ENCODE results near the gene RDM1.

The RDM1 gene

GRCh38 chr17:35934760-35935159 lies 4.2 kb upstream of the RDM1 start:
- no peak for DNase-seq (ENCODE audit: low read depth in 2 of 2)

GRCh38 chr17:35932586-35932985 lies 2.0 kb upstream of the RDM1 start:
- DNase-seq (ENCODE audit: low read depth in 2 of 2), result no peak

GRCh38 chr17:35931794-35932425 lies 1.3 kb upstream of the RDM1 start:
- DNase-seq (ENCODE audit: low read depth in 2 of 2), result no peak

- DNase-seq (ENCODE audit: low read depth in 2 of 2), result no peak
These were observed 2.9 kb downstream of the RDM1 start for GRCh38 chr17:35927714-35928113.

- DNase-seq (ENCODE audit: low read depth in 2 of 2), result no peak
These were observed 6.9 kb downstream of the RDM1 start for GRCh38 chr17:35923609-35924114.

GRCh38 chr17:35920229-35920628 lies 10.3 kb downstream of the RDM1 start:
- DNase-seq (ENCODE audit: low read depth in 2 of 2), result no peak

- DNase-seq (ENCODE audit: low read depth in 2 of 2), result no peak
These were observed 11.9 kb downstream of the RDM1 start for GRCh38 chr17:35918665-35919064.

GRCh38 chr17:35917519-35918213 lies 12.9 kb downstream of the RDM1 start:
- no peak for DNase-seq (ENCODE audit: low read depth in 2 of 2)

- DNase-seq (ENCODE audit: low read depth in 2 of 2), result no peak
These were observed 15.2 kb downstream of the RDM1 start for GRCh38 chr17:35915153-35915964.

- DNase-seq (ENCODE audit: low read depth in 2 of 2), result no peak
These were observed 16.2 kb downstream of the RDM1 start for GRCh38 chr17:35914354-35914753.

- no peak for DNase-seq (ENCODE audit: low read depth in 2 of 2)
These were observed 17.0 kb downstream of the RDM1 start for GRCh38 chr17:35913609-35914008.

- no peak for DNase-seq (ENCODE audit: low read depth in 2 of 2)
These were observed 17.6 kb downstream of the RDM1 start for GRCh38 chr17:35912942-35913341.

- DNase-seq (ENCODE audit: low read depth in 2 of 2), result no peak
These were observed 18.1 kb downstream of the RDM1 start for GRCh38 chr17:35912339-35912912.

GRCh38 chr17:35909408-35909807 lies 21.2 kb downstream of the RDM1 start:
- DNase-seq (ENCODE audit: low read depth in 2 of 2), result no peak

GRCh38 chr17:35907691-35908090 lies 22.9 kb downstream of the RDM1 start:
- DNase-seq (ENCODE audit: low read depth in 2 of 2), result no peak

- DNase-seq (ENCODE audit: low read depth in 2 of 2), result no peak
These were observed 23.5 kb downstream of the RDM1 start for GRCh38 chr17:35906926-35907637.

GRCh38 chr17:35906191-35906925 lies 24.2 kb downstream of the RDM1 start:
- no peak for DNase-seq (ENCODE audit: low read depth in 2 of 2)

- DNase-seq (ENCODE audit: low read depth in 2 of 2), result no peak
These were observed 27.1 kb downstream of the RDM1 start for GRCh38 chr17:35903451-35903850.

- no peak for DNase-seq (ENCODE audit: low read depth in 2 of 2)
These were observed 28.9 kb downstream of the RDM1 start for GRCh38 chr17:35901631-35902175.

GRCh38 chr17:35900708-35901480 lies 29.7 kb downstream of the RDM1 start:
- peak in 1 of 2 donors; percentile 25 for DNase-seq (ENCODE audit: low read depth in 2 of 2)
